ENCODE data around the gene NRAS.

NRAS gene

DNA sequence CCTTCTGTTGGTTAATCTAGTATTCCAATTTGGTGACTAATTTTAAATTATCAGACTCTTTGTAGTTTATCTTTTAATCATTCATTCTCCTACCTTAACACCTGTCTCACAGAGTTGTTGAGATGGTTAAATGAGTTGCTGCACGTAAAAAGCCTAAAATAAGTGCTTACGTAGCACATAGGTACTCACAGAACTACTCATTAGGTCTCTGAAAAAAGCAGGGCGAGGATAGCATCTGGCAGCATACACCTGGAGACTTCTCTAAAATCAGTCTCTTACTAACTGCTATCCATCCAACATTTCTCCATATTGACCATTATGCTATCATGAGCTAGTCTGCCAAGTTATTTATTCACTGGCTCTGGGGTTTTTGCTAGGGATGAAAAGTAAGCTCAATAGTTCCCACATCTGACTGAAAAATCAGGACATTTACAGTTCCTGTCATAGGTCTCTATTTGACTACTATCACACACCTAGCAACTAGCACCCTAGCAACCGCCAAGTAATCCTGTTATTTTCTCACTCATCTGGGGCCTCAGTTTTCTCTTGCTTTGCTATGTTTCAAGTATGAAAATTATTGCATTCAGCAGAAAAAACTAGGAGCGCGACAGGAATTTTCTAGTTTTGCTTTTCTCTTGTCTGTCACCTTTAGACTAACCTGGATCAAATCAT, 30.0 kb upstream of the NRAS start:
- DNase-seq (ENCODE audit: extremely low read depth, low read depth), result no peak
- TF ChIP-seq, protein P1, sequence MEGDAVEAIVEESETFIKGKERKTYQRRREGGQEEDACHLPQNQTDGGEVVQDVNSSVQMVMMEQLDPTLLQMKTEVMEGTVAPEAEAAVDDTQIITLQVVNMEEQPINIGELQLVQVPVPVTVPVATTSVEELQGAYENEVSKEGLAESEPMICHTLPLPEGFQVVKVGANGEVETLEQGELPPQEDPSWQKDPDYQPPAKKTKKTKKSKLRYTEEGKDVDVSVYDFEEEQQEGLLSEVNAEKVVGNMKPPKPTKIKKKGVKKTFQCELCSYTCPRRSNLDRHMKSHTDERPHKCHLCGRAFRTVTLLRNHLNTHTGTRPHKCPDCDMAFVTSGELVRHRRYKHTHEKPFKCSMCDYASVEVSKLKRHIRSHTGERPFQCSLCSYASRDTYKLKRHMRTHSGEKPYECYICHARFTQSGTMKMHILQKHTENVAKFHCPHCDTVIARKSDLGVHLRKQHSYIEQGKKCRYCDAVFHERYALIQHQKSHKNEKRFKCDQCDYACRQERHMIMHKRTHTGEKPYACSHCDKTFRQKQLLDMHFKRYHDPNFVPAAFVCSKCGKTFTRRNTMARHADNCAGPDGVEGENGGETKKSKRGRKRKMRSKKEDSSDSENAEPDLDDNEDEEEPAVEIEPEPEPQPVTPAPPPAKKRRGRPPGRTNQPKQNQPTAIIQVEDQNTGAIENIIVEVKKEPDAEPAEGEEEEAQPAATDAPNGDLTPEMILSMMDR (IDR thresholded peaks at IDR 0.05; ENCODE audit: low read depth, low read length, missing control alignments), result no peak
- no peak overlapping the region for H3K4me3 ChIP-seq (replicated peaks; ENCODE audit: low read depth, low read length)

DNA sequence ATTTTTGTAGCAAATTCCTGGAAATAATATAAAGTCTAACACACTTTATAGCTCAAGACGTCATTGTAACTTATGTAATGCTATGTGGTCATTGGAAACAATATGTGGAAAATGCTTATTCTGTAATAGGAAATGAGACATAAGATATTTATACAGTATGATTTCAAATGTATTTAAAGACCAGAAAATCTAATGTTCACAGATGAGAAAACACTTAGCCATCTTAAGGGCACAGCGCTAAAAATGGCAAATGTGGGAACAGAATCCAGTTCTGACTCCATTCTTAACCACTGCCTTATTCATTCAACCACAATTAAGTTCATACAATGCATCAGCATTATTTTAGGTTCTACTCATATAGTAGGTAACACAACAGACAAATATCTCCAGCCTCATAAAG, 28.7 kb upstream of the NRAS start:
- TF ChIP-seq, protein P1 (IDR thresholded peaks at IDR 0.05; ENCODE audit: low read depth, low read length, missing control alignments), result no peak
- no peak overlapping the region for H3K4me3 ChIP-seq (replicated peaks; ENCODE audit: low read depth, low read length)
- DNase-seq (ENCODE audit: extremely low read depth, low read depth), result no peak

DNA sequence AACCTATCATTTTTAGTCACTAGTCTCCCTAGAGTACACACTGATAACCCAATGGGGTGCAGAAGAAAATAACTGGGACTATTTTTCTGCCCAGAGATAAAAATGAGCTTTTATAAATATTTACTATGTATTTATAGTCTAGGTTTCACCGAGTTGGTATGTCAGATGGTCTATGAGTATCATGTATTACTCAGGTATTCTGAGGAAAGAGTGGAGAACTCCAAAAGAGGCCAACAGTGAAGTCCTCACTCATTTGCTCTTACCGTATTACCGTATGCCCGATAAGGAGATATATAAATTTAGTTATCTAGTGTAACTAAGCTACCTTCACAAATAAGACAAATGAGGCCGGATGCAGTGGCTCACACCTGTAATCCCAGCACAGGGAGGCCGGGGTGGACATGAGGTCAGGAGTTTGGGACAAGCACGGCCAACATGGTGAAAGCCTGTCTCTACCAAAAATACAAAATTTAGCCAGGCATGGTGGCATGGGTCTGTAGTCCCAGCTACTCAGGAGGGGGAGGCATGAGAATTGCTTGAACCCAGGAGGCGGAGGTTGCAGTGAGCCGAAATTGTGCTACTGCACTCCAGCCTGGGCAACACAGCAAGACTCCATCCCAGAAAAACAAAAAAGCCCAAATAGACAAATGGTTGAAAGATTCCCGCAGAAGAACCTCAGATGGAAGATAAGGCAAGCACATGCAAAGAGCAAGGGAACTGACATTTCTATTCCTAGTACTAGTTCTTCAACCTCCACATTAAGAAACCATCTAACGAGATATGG, 25.6 kb upstream of the NRAS start:
- no peak for DNase-seq (ENCODE audit: extremely low read depth, low read depth)
- H3K4me3 ChIP-seq (replicated peaks; ENCODE audit: low read depth, low read length), result no peak overlapping the region
- TF ChIP-seq, protein P1 (IDR thresholded peaks at IDR 0.05; ENCODE audit: low read depth, low read length, missing control alignments), result no peak

- DNase-seq (ENCODE audit: extremely low read depth, low read depth), result no peak
- TF ChIP-seq, protein P1 (IDR thresholded peaks at IDR 0.05; ENCODE audit: low read depth, low read length, missing control alignments), result no peak
These were observed 23.8 kb upstream of the NRAS start for GRCh38 chr1:114740331-114740730.

GRCh38 chr1:114737314-114737849, 20.8 kb upstream of the NRAS start:
- H3K4me3 ChIP-seq (replicated peaks; ENCODE audit: low read depth, low read length), result no peak overlapping the region
- TF ChIP-seq, protein P1 (IDR thresholded peaks at IDR 0.05; ENCODE audit: low read depth, low read length, missing control alignments), result no peak
- no peak for DNase-seq (ENCODE audit: extremely low read depth, low read depth)

More at GRCh38 chr1:114740331-114740730, 23.8 kb upstream of the NRAS start:
- H3K4me3 ChIP-seq (replicated peaks; ENCODE audit: low read depth, low read length), result no peak overlapping the region

DNA sequence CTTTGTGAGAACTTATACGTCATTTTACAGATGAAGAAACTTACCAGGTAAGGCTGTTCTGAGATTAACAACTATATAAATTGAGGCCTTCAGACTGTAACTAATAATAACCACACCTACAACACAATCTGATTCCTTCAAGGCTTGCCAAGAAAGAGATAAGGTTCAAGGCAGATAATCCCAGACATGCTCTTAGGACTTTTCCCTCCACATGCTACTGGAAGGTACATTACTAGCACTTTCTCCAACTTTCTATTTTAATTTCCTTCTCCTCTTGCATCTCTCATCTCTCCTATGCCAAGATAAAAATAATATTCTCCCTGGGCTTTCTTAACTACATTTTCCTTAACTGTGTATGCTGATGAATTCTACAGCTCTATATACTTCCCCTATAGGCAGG, 18.9 kb upstream of the NRAS start:
- H3K4me3 ChIP-seq (replicated peaks; ENCODE audit: low read depth, low read length), result no peak overlapping the region
- TF ChIP-seq, protein P1 (IDR thresholded peaks at IDR 0.05; ENCODE audit: low read depth, low read length, missing control alignments), result no peak
- no peak for DNase-seq (ENCODE audit: extremely low read depth, low read depth)

Measured in HFF-Myc (cell line).